K562 (cell line): ENCODE results near the gene TIGD1.

Experiments
- CBX5 ChIP-seq: IDR thresholded peaks from 2 replicates; pipeline ENCODE4 v1.6.1; 2014; ENCODE audit warnings: low read depth, borderline replicate concordance
- CC2D1A ChIP-seq: fragments of 450-650 bp; IDR thresholded peaks from 2 replicates; pipeline ENCODE4 v1.6.1; 2017; ENCODE audit warnings: mild to moderate bottlenecking
- CEBPG ChIP-seq, 3 experiments: fragments of 200-800 bp in 1 of 3; sonication (Bioruptor generic) in 1 of 3; sonication (generic) in 1 of 3; formaldehyde crosslinking in 1 of 3; IDR thresholded peaks in 2 of 3; conservative IDR thresholded peaks in 1 of 3; 2 replicates each; pipeline versions ENCODE4 v1.6.1 to v1.8.0; 2016 to 2022; ENCODE audit warnings: missing compliant biosample characterization in 2 of 3, missing genetic modification characterization in 2 of 3, mild to moderate bottlenecking in 1 of 3, missing genetic modification reagents in 1 of 3
- GABPA ChIP-seq: fragments of 200-800 bp; sonication (Bioruptor generic); conservative IDR thresholded peaks from 2 replicates; pipeline ENCODE4 v1.6.1; 2016; ENCODE audit warnings: low read depth, missing genetic modification characterization, missing compliant biosample characterization
- NFIC ChIP-seq: fragments of 450-650 bp; IDR thresholded peaks from 2 replicates; pipeline ENCODE4 v1.6.1; 2017; ENCODE audit warnings: mild to moderate bottlenecking, inconsistent platforms
- RBFOX2 ChIP-seq: fragments of 200-400 bp; formaldehyde crosslinking; IDR thresholded peaks from 2 replicates; pipeline ENCODE4 v1.6.1; 2017; ENCODE audit warnings: low read depth, mild to moderate bottlenecking, low read length, moderate library complexity
- SIN3A ChIP-seq, 2 experiments: fragments of 150-350 bp in 1 of 2; IDR thresholded peaks; 2 replicates each; pipeline ENCODE4 v1.6.1; 2011 to 2016; ENCODE audit warnings: borderline replicate concordance in 2 of 2, low read depth in 2 of 2, low read length in 2 of 2, mild to moderate bottlenecking in 2 of 2, moderate library complexity in 2 of 2; ENCODE audit not compliant: control insufficient read depth in 1 of 2
- ZFP36 ChIP-seq: fragments of 150-350 bp; IDR thresholded peaks from 2 replicates; pipeline ENCODE4 v1.6.1; 2018; ENCODE audit warnings: low read length, low read depth; ENCODE audit not compliant: partially characterized antibody
- ZNF311 ChIP-seq: fragments of 250-450 bp; sonication (Bioruptor Pico); IDR thresholded peaks from 2 replicates; pipeline ENCODE4 v1.4.0; 2020; ENCODE audit warnings: mild to moderate bottlenecking, moderate library complexity
- TF ChIP-seq, protein P1 (sequence below): sonication (generic); formaldehyde crosslinking; IDR thresholded peaks from 2 replicates; pipeline ENCODE4 v1.8.0; 2022; ENCODE audit warnings: mild to moderate bottlenecking, low read depth, missing genetic modification reagents
- TF ChIP-seq, protein P2 (sequence below): fragments of 250-450 bp; sonication (Bioruptor Pico); IDR thresholded peaks from 2 replicates; pipeline ENCODE4 v1.5.0; 2021; ENCODE audit warnings: mild to moderate bottlenecking, moderate library complexity
- TF ChIP-seq, protein P3 (sequence below), 3 experiments: IDR thresholded peaks in 2 of 3; conservative IDR thresholded peaks in 1 of 3; 2 replicates each; pipeline ENCODE4 v1.5.1; 2011 to 2012; ENCODE audit warnings: low read length in 3 of 3, mild to moderate bottlenecking in 3 of 3, control low read depth in 2 of 3, improper control_type of control experiment in 1 of 3, inconsistent platforms in 1 of 3, low read depth in 1 of 3, mixed read lengths in 1 of 3, moderate library complexity in 1 of 3; ENCODE audit not compliant: insufficient read depth in 2 of 3

DNA sequence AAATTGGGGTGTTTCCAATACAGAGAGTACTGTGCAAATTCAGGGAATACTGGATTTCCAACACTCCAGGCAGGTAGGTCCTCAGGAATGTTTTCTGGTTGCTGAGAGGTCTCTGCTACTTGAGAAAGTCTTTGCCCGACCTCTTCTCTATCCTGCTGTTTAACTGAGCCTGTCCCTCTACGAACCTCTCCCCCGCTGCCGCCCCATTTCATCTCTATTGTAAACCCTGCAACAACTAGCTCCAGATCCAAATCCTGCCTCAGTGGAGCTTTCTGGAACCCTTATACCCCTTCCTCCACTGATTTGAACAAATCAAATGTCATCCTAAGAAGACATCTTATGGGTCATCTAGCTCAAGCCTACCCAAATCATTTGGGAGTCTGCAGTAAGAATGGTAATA lies 1.4 kb upstream of the TIGD1 start:
- TF ChIP-seq, protein P1, sequence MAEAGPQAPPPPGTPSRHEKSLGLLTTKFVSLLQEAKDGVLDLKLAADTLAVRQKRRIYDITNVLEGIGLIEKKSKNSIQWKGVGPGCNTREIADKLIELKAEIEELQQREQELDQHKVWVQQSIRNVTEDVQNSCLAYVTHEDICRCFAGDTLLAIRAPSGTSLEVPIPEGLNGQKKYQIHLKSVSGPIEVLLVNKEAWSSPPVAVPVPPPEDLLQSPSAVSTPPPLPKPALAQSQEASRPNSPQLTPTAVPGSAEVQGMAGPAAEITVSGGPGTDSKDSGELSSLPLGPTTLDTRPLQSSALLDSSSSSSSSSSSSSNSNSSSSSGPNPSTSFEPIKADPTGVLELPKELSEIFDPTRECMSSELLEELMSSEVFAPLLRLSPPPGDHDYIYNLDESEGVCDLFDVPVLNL (CRISPR knock-in tag) = no peak
- no peak for TF ChIP-seq ZFP36
- TF ChIP-seq SIN3A (IDR thresholded peaks at IDR 0.05; ENCODE audit: borderline replicate concordance in 2 of 2, control insufficient read depth in 1 of 2, low read depth in 2 of 2, low read length in 2 of 2) = no peak
- TF ChIP-seq CEBPG (CRISPR knock-in tag; IDR thresholded peaks at IDR 0.05) = no peak
- TF ChIP-seq CEBPG (tag; conservative IDR thresholded peaks at IDR 0.05 in 1 of 2, IDR thresholded peaks at IDR 0.05 in 1 of 2) = no peak
- no peak for TF ChIP-seq RBFOX2
- no peak for TF ChIP-seq NFIC
- no peak for TF ChIP-seq CBX5
- no peak for TF ChIP-seq ZNF311 (CRISPR knock-in tag)
- TF ChIP-seq, protein P2, sequence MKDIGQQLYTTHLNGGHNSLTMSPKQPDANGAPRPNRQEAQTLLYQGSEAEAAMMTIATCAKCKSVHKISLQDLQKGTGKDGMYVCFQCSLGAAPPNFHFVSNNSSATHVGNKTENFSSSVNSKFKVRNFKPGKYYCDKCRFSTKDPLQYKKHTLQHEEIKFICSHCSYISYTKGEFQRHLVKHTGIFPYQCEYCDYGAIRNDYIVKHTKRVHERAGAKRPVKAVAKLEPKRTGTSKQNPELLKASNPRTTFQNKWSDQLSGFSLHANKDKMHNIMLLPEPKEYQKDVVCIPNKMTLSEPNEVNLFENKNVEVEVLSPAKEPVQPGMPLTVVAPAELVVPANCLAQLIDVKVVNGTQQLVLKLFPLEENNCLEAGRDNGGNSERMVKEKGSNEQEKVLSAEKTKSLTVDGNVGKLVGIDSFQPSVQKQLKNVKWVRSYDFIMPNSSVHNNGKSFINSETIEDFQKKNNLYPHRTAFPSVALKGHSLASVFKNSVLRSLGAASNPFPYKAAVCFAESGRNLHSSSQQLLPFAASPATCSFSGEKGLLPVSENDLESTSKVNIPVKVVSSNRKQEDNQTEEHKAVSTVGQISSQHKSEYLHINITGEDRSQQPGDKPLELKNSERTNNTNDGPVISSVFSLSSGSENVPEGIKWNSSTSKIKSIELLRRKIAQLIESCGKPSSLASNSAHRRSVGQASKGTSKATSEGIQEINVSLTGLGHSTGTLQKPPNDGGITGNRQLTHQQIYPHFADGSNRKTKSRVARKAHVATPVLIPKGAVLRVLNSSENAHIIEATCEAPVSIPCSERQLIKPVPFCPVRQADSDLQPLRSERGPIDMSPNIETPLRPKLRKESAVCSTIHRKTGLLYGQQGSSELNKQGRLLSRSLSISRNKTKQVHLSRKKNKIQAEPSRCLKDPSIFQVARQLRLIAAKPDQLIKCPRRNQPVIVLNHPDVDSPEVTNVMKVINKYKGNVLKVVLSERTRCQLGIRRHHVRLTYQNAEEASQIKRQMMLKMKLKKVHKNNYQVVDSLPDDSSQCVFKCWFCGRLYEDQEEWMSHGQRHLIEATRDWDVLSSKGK (CRISPR knock-in tag) = no peak
- no peak for TF ChIP-seq CC2D1A
- TF ChIP-seq, protein P3, sequence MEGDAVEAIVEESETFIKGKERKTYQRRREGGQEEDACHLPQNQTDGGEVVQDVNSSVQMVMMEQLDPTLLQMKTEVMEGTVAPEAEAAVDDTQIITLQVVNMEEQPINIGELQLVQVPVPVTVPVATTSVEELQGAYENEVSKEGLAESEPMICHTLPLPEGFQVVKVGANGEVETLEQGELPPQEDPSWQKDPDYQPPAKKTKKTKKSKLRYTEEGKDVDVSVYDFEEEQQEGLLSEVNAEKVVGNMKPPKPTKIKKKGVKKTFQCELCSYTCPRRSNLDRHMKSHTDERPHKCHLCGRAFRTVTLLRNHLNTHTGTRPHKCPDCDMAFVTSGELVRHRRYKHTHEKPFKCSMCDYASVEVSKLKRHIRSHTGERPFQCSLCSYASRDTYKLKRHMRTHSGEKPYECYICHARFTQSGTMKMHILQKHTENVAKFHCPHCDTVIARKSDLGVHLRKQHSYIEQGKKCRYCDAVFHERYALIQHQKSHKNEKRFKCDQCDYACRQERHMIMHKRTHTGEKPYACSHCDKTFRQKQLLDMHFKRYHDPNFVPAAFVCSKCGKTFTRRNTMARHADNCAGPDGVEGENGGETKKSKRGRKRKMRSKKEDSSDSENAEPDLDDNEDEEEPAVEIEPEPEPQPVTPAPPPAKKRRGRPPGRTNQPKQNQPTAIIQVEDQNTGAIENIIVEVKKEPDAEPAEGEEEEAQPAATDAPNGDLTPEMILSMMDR (IDR thresholded peaks at IDR 0.05 in 2 of 3, conservative IDR thresholded peaks at IDR 0.05 in 1 of 3; ENCODE audit: insufficient read depth in 2 of 3, low read depth in 1 of 3, low read length in 3 of 3) = no peak
- no peak for TF ChIP-seq GABPA (tag)
